Endometrial microvascular endothelial cells (primary cell): ENCODE results near the gene PLAU. TPM values are rescaled to one million over a fixed set of nuclear protein-coding genes. Genes with fewer than 3 reads are reported as not detected.
"Not testable (repeated sequence)": the region's sequence is repeated elsewhere in the genome, so short reads cannot be mapped to it uniquely, and the experiment has no call there.

Source experiments
- in situ Hi-C: cut with HindIII; loops from 2 replicates; pipeline ENCODE4 v1.10.0; 2017; ENCODE audit warnings: low sequenced_read_pairs, low pct_unique_long_range_greater_than_20kb; ENCODE audit errors: inconsistent ontology term
- total RNA-seq: library from RNA; depleted of rRNA; stranded (reverse); fragments of >200 nt; gene quantifications from one replicate; pipeline ENCODE4 v1.2.3, GENCODE V29; 2015; ENCODE audit errors: inconsistent ontology term

PLAU gene
- total RNA-seq, 1 donor from 2014 or later, result 263 TPM

GRCh38 chr10:73937333-73938043 is 26.6 kb downstream of the PLAU start:
- in situ Hi-C loops, result no loop called here

GRCh38 chr10:73940634-73941221 is 29.8 kb downstream of the PLAU start:
- in situ Hi-C loops, result no loop called here

GRCh38 chr10:73941300-73941699 is 30.4 kb downstream of the PLAU start:
- in situ Hi-C loops, result no loop called here

- in situ Hi-C loops, result no loop called here
Measured at GRCh38 chr10:73944356-73945100, 33.6 kb downstream of the PLAU start.

GRCh38 chr10:73946253-73947145 is 35.6 kb downstream of the PLAU start:
- in situ Hi-C loops, result no loop called here

- in situ Hi-C loops, result no loop called here
Measured at GRCh38 chr10:73948947-73949633, 38.2 kb downstream of the PLAU start.

GRCh38 chr10:73950155-73950948 is 39.4 kb downstream of the PLAU start:
- in situ Hi-C loops, result no loop called here

- in situ Hi-C loops, result no loop called here
Measured at GRCh38 chr10:73953665-73954064, 42.7 kb downstream of the PLAU start.

- in situ Hi-C loops, result no loop called here
Measured at GRCh38 chr10:73954737-73955136, 43.8 kb downstream of the PLAU start.

GRCh38 chr10:73955719-73956118 is 44.8 kb downstream of the PLAU start:
- in situ Hi-C loops, result no loop called here

GRCh38 chr10:73956476-73957359 is 45.8 kb downstream of the PLAU start:
- in situ Hi-C loops, result no loop called here

- in situ Hi-C loops, result no loop called here
Measured at GRCh38 chr10:73959484-73960243, 48.7 kb downstream of the PLAU start.

GRCh38 chr10:73962386-73962785 is 51.5 kb downstream of the PLAU start:
- in situ Hi-C loops, result no loop called here

GRCh38 chr10:73963533-73963932 is 52.6 kb downstream of the PLAU start:
- in situ Hi-C loops, result not testable (repeated sequence)

- in situ Hi-C loops, result loop anchor here (5.0 kb wide), 1 partner anchor 48 kb away; no protein-coding TSS in a partner anchor
Measured at GRCh38 chr10:73964743-73965142, 53.8 kb downstream of the PLAU start.

- in situ Hi-C loops, result loop anchor here (5.0 kb wide), 1 partner anchor 47 kb away; no protein-coding TSS in a partner anchor
Measured at GRCh38 chr10:73965267-73965889, 54.4 kb downstream of the PLAU start.
